RWPE2 (cell line): Measurements from ENCODE around the gene VIPR2.

Source experiments
- ATAC-seq: fragments of 200-7000 bp; cut with Tn5 transposase; 3 replicates; pipeline ENCODE4 v1.9.1; 2021; ENCODE audit warnings: low read depth
- DNase-seq: peaks from one replicate; pipeline ENCODE4 v3.0.0-alpha.2; 2020; ENCODE audit warnings: low spot score
- H3K27ac ChIP-seq: fragments of 450-650 bp; 2 replicates; pipeline ENCODE4 v1.5.1; 2017; ENCODE audit warnings: mild to moderate bottlenecking; ENCODE audit not compliant: poor library complexity, severe bottlenecking
- H3K27me3 ChIP-seq: fragments of 250-450 bp; sonication (Bioruptor Pico); 2 replicates; pipeline ENCODE4 v1.5.1; 2021; ENCODE audit warnings: mild to moderate bottlenecking, moderate library complexity; ENCODE audit not compliant: insufficient read depth, poor library complexity, severe bottlenecking
- H3K36me3 ChIP-seq: fragments of 250-450 bp; sonication (Bioruptor Pico); 2 replicates; pipeline ENCODE4 v1.5.1; 2020; ENCODE audit warnings: low read depth, mild to moderate bottlenecking, moderate library complexity
- H3K4me1 ChIP-seq: fragments of 250-450 bp; sonication (Bioruptor Pico); 2 replicates; pipeline ENCODE4 v1.5.1; 2021; ENCODE audit warnings: mild to moderate bottlenecking, moderate library complexity; ENCODE audit not compliant: insufficient read depth, poor library complexity, severe bottlenecking
- H3K4me3 ChIP-seq: fragments of 250-450 bp; sonication (Bioruptor Pico); 2 replicates; pipeline ENCODE4 v1.5.1; 2021; ENCODE audit warnings: mild to moderate bottlenecking, moderate library complexity; ENCODE audit not compliant: severe bottlenecking
- H3K9me3 ChIP-seq: fragments of 250-450 bp; sonication (Bioruptor Pico); 2 replicates; pipeline ENCODE4 v1.5.1; 2021; ENCODE audit warnings: mild to moderate bottlenecking, moderate library complexity; ENCODE audit not compliant: severe bottlenecking
- TF ChIP-seq, protein P1 (sequence below): fragments of 450-650 bp; IDR thresholded peaks from one replicate; pipeline ENCODE4 v1.5.1; 2017; ENCODE audit warnings: mild to moderate bottlenecking, moderate library complexity; ENCODE audit not compliant: poor library complexity, severe bottlenecking

The VIPR2 gene

DNA sequence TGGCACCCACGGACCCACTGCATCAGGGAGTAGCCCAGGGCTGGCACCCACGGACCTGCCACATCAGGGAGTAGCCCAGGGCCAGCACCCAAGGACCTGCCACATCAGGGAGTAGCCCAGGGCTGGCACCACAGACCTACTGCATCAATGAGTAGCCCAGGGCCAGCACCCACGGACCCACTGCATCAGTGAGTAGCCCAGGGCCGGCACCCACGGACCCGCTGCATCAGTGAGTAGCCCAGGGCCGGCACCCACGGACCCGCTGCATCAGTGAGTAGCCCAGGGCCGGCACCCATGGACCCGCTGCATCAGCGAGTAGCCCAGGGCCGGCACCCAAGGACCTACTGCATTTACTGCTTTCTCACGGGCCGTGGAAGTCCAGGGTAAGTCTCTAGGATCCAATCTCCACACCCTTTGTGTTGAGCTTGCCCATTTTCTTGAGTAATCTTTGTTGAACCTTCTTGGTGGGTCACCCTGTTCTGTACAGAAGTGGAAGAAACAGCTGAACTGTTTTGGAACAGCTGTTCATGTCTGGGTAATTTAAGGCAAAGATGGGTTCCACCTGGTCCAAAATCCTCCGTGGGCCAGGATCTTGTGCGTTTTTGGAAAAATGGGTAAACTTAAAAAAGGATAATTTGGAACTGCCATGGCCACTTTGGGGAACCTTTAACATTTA, 69.0 kb downstream of the VIPR2 start:
- no peak overlapping the region for H3K4me3 ChIP-seq
- no peak overlapping the region for H3K27ac ChIP-seq
- H3K4me1 ChIP-seq, result no peaks in the 10 kb centered on the region
- TF ChIP-seq, protein P1, sequence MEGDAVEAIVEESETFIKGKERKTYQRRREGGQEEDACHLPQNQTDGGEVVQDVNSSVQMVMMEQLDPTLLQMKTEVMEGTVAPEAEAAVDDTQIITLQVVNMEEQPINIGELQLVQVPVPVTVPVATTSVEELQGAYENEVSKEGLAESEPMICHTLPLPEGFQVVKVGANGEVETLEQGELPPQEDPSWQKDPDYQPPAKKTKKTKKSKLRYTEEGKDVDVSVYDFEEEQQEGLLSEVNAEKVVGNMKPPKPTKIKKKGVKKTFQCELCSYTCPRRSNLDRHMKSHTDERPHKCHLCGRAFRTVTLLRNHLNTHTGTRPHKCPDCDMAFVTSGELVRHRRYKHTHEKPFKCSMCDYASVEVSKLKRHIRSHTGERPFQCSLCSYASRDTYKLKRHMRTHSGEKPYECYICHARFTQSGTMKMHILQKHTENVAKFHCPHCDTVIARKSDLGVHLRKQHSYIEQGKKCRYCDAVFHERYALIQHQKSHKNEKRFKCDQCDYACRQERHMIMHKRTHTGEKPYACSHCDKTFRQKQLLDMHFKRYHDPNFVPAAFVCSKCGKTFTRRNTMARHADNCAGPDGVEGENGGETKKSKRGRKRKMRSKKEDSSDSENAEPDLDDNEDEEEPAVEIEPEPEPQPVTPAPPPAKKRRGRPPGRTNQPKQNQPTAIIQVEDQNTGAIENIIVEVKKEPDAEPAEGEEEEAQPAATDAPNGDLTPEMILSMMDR, result no peak
- peaks cover 3% of the 10 kb centered on the region for H3K27me3 ChIP-seq
- ATAC-seq, result no peak
- DNase-seq, result peak; percentile 38
- no peaks in the 10 kb centered on the region for H3K9me3 ChIP-seq
- H3K36me3 ChIP-seq, result no peaks in the 10 kb centered on the region

DNA sequence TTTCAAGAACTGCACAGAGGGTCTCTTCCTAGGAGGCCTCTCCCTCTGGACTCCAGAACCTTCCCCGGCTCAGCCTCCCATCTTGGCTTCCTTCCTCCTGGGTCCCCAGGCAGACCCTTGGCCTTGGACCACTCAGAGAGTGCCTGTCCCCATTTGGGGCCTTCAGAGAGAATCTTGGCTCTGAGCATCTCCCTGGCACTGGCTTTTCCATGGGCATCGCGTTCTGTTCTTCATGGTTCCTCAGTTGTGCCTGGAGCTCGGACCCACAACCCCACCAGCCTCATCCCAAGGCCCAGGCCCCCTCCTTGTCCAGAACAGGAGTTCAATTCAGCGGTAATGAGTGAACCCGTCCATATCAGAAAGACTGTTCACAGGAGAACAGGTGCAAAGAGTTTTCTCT, 73.4 kb downstream of the VIPR2 start:
- no peaks in the 10 kb centered on the region for H3K36me3 ChIP-seq
- H3K27ac ChIP-seq, result no peak overlapping the region

DNA sequence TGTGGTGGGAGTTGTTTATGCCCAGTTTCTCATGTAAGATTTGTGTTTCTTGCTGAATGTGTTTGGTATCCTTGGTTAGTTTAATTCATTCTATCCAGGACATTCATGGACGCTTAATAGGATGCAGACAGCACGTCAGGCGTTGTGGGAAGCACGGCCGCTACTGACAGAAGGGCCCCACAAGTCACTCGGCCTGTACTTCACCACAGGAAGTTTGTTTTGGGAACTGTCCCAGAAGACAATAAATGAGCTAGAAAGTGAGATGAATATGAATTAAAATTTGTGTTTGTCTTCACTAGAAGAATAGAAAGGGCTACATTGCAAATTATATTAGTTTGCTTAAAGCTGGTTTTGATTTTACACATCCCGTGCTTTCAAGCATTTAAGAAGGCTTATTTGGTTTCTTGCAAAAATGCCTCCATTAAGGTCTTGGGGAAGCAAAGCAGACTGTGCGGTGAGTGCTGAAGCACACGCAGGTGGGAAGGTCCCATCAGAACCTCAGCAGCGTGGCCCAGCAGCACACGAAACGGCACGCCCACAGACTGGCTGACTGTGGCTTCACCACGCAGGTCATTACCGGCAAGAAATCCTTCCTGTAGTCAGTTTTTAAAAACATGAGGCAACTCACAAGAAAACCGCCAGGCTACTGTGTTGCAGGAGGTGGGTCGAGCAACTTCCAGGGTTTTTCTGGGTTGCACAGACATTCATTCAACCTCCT, 74.1 kb downstream of the VIPR2 start:
- Histone ChIP-seq H3K27ac (no peak overlapping the region), H3K4me3 (no peak overlapping the region), H3K9me3 (no peaks in the 10 kb centered on the region), H3K4me1 (no peaks in the 10 kb centered on the region), H3K36me3 (no peaks in the 10 kb centered on the region), H3K27me3 (no peaks in the 10 kb centered on the region)
- DNase-seq (no peak), ATAC-seq (no peak)
- TF ChIP-seq, protein P1, result no peak

More for the DNA sequence above, 73.4 kb downstream of the VIPR2 start:
- no peak for ATAC-seq
- no peak overlapping the region for H3K4me3 ChIP-seq
- H3K4me1 ChIP-seq, result no peaks in the 10 kb centered on the region
- peak; percentile 19 for DNase-seq
- H3K9me3 ChIP-seq, result no peaks in the 10 kb centered on the region
- TF ChIP-seq, protein P1, result no peak
- H3K27me3 ChIP-seq, result no peaks in the 10 kb centered on the region

DNA sequence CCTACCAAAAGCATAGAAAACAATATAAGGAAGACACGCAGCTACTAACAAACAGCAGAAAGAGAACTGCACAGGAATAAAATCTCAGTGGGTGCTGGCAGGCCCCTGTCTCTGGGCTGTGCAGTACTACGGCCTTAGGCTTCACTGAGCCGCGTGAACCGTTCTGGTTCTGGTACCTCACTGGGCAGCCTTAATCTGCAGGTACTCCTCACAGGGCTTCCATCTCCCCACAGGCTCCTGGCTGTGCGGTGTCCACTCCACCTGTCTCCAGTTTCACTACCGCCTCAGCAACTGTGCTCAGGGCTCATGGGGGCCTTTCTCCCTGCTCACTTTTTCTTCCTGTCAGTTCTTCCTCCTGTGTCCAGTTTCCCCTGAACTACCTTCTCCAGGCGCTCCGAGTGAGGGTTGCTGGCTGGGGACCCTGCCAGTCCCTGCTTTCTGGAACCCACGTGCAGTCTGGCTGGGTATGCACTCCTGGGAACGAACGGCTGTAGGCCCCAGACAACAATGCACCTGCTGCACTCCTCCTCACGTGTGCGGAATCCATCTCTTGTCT, 75.7 kb downstream of the VIPR2 start:
- Histone ChIP-seq H3K9me3 (no peaks in the 10 kb centered on the region), H3K27ac (no peak overlapping the region)
- DNase-seq, result peak; percentile 20

More for the DNA sequence above, 75.7 kb downstream of the VIPR2 start:
- Histone ChIP-seq H3K27me3 (no peaks in the 10 kb centered on the region), H3K36me3 (no peaks in the 10 kb centered on the region), H3K4me3 (no peak overlapping the region), H3K4me1 (no peaks in the 10 kb centered on the region)
- TF ChIP-seq, protein P1, result no peak
- ATAC-seq, result no peak
